Inferior parietal cortex (tissue), 1 donor: ENCODE results near the gene EPB41L4A.
"Not testable (repeated sequence)": the region's sequence is repeated elsewhere in the genome, so short reads cannot be mapped to it uniquely, and the experiment has no call there.

Source experiments
- DNase-seq: peaks from one replicate; pipeline ENCODE4 v3.0.0-alpha.2; 2016; ENCODE audit errors: extremely low spot score

EPB41L4A gene

GRCh38 chr5:112397690-112398089 lies 21.4 kb downstream of the EPB41L4A start:
- DNase-seq: no peak

- DNase-seq: no peak
Observed at GRCh38 chr5:112396430-112396829, 22.6 kb downstream of the EPB41L4A start.

- not testable (repeated sequence) for DNase-seq
Observed at GRCh38 chr5:112395299-112395698, 23.8 kb downstream of the EPB41L4A start.

- DNase-seq: no peak
Observed at GRCh38 chr5:112390327-112390726, 28.8 kb downstream of the EPB41L4A start.

- DNase-seq: no peak
Observed at GRCh38 chr5:112388739-112389138, 30.3 kb downstream of the EPB41L4A start.

GRCh38 chr5:112388074-112388473 lies 31.0 kb downstream of the EPB41L4A start:
- no peak for DNase-seq

- no peak for DNase-seq
Observed at GRCh38 chr5:112386766-112387165, 32.3 kb downstream of the EPB41L4A start.

GRCh38 chr5:112385969-112386368 lies 33.1 kb downstream of the EPB41L4A start:
- DNase-seq: no peak

GRCh38 chr5:112385566-112385965 lies 33.5 kb downstream of the EPB41L4A start:
- no peak for DNase-seq

- DNase-seq: no peak
Observed at GRCh38 chr5:112384523-112384922, 34.6 kb downstream of the EPB41L4A start.

GRCh38 chr5:112382886-112383285 lies 36.2 kb downstream of the EPB41L4A start:
- no peak for DNase-seq

- DNase-seq: no peak
Observed at GRCh38 chr5:112381521-112381920, 37.6 kb downstream of the EPB41L4A start.

- DNase-seq: no peak
Observed at GRCh38 chr5:112379542-112380325, 39.3 kb downstream of the EPB41L4A start.

- DNase-seq: no peak
Observed at GRCh38 chr5:112374818-112375217, 44.3 kb downstream of the EPB41L4A start.

- no peak for DNase-seq
Observed at GRCh38 chr5:112374356-112374755, 44.7 kb downstream of the EPB41L4A start.

- no peak for DNase-seq
Observed at GRCh38 chr5:112373885-112374284, 45.2 kb downstream of the EPB41L4A start.

GRCh38 chr5:112372543-112372942 lies 46.5 kb downstream of the EPB41L4A start:
- no peak for DNase-seq

GRCh38 chr5:112371067-112371466 lies 48.0 kb downstream of the EPB41L4A start:
- no peak for DNase-seq

- no peak for DNase-seq
Observed at GRCh38 chr5:112367400-112367799, 51.7 kb downstream of the EPB41L4A start.

GRCh38 chr5:112366987-112367386 lies 52.1 kb downstream of the EPB41L4A start:
- no peak for DNase-seq

- not testable (repeated sequence) for DNase-seq
Observed at GRCh38 chr5:112360740-112361139, 58.3 kb downstream of the EPB41L4A start.

- no peak for DNase-seq
Observed at GRCh38 chr5:112356178-112356956, 62.7 kb downstream of the EPB41L4A start.

- no peak for DNase-seq
Observed at GRCh38 chr5:112355058-112355685, 63.9 kb downstream of the EPB41L4A start.
